Spinal cord (tissue), 10 donors: Measurements from ENCODE around the gene FOXM1. TPM values are rescaled to one million over a fixed set of nuclear protein-coding genes. Genes with fewer than 3 reads are reported as not detected.

Source experiments
- DNase-seq, 6 donors: peaks; one replicate each; pipeline versions ENCODE4 v3.0.0 to v3.0.0-alpha.2; 2013 to 2015; ENCODE audit warnings: low spot score in 6 of 6, low read depth in 4 of 6
- H3K27ac ChIP-seq: one replicate; pipeline ENCODE4 v1.5.1; 2013; ENCODE audit warnings: low read depth, low read length, control low read depth
- H3K27me3 ChIP-seq: one replicate; pipeline ENCODE4 v1.6.1; 2013; ENCODE audit warnings: low read length; ENCODE audit not compliant: control insufficient read depth, insufficient read depth
- H3K36me3 ChIP-seq: one replicate; pipeline ENCODE4 v1.6.1; 2013; ENCODE audit warnings: low read length; ENCODE audit not compliant: control insufficient read depth, insufficient read depth
- H3K4me1 ChIP-seq: one replicate; pipeline ENCODE4 v1.6.1; 2013; ENCODE audit warnings: low read length; ENCODE audit not compliant: control insufficient read depth, insufficient read depth
- H3K4me3 ChIP-seq: one replicate; pipeline ENCODE4 v1.5.1; 2013; ENCODE audit warnings: low read depth, low read length, control low read depth
- H3K9me3 ChIP-seq: one replicate; pipeline ENCODE4 v1.6.1; 2013; ENCODE audit warnings: low read length; ENCODE audit not compliant: control insufficient read depth, insufficient read depth
- WGBS: methylation state at CpG from one replicate; pipeline ENCODE4 v1.1.5; 2013; ENCODE audit warnings: missing lambda C conversion rate; ENCODE audit not compliant: insufficient coverage; 5-methylcytosine and 5-hydroxymethylcytosine counted together
- polyA plus RNA-seq, 2 donors: library from polyadenylated mRNA; unstranded; fragments of 120-200 nt; gene quantifications; one replicate each; pipeline ENCODE4 v1.2.1, GENCODE V29; 2013; ENCODE audit not compliant: insufficient read length in 2 of 2
- total RNA-seq, 2 donors: library from RNA; depleted of rRNA in 1 of 2; stranded (reverse); fragments of 120-200 nt in 1 of 2; fragments of >200 nt in 1 of 2; gene quantifications; one replicate each; pipeline versions ENCODE4 v1.2.3 to v1.2.4, GENCODE V29; 2013 to 2014
- donor health status: healthy.

The FOXM1 gene
- total and polyA plus RNA-seq, 4 donors, result 3.0 to 28.8 (median 19.2) TPM

- no peak overlapping the region for H3K27ac ChIP-seq
- DNase-seq, result no peak
- H3K4me3 ChIP-seq, result no peak overlapping the region
- WGBS, result 60% methylated on average over 3 of the region's 5 CpGs
- H3K27me3 ChIP-seq, result no peaks in the 10 kb centered on the region
- no peaks in the 10 kb centered on the region for H3K9me3 ChIP-seq
- H3K36me3 ChIP-seq, result peaks cover 19% of the 10 kb centered on the region
- H3K4me1 ChIP-seq, result peaks cover 27% of the 10 kb centered on the region
These were observed 43.6 kb downstream of the FOXM1 start for GRCh38 chr12:2833327-2833726.

DNA sequence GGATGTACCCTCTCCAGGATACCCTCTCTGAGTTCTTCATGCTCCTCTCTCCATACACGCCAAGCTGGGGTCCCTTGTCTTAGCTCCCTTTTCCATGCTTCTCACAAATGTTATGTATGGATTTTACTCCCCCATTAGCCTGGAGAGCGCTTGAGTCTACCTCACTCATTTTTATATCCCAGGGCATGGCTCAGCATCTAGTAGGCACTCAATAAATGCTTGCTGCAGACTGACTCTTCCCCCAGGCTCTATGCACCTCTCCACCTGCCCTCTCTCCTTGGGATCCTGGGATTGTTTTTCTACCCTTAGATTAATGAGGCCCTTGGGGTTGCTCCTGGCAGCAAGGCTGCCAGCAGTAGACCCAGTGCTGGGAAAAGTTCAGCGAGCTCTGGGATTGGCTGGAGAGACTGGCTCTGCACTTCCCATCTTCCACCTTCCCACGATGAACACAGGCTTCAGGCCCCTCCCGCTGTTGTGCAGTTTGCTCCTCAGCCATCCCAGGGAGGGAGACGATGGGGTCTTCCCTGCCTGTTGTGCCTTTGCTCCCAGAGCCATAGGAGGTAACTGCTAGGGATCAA is 44.3 kb downstream of the FOXM1 start:
- no peak overlapping the region for H3K4me3 ChIP-seq
- no peaks in the 10 kb centered on the region for H3K27me3 ChIP-seq
- peaks cover 25% of the 10 kb centered on the region for H3K36me3 ChIP-seq
- H3K4me1 ChIP-seq, result peaks cover 27% of the 10 kb centered on the region
- H3K27ac ChIP-seq, result no peak overlapping the region
- no peaks in the 10 kb centered on the region for H3K9me3 ChIP-seq
- WGBS, result 81% methylated on average over 5 of the region's 6 CpGs
- DNase-seq, result no peak

DNA sequence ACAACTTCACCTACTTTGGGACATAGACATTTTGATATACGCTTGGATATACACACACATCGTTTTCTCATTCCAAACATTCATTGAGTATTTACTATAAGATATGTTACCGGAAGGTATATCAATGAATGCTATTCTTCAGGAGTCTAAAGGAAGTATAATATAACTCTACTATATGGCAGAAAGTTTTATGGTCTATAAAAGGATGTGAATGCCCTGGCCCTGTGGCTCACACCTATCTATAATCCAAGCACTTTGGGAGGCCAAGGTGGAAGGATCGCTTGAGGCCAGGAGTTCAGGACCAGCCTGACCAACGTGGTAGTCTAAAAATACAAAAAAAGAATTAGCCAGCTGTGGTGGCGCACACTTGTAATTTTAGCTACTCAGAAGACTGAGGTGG is 47.7 kb downstream of the FOXM1 start:
- Histone ChIP-seq H3K4me1 (peaks cover 15% of the 10 kb centered on the region), H3K4me3 (no peak overlapping the region), H3K36me3 (peaks cover 55% of the 10 kb centered on the region), H3K27me3 (no peaks in the 10 kb centered on the region), H3K9me3 (no peaks in the 10 kb centered on the region), H3K27ac (no peak overlapping the region)
- no peak for DNase-seq
- WGBS, result 96% methylated on average over 3 of the region's 6 CpGs

GRCh38 chr12:2826721-2827515 is 50.1 kb downstream of the FOXM1 start:
- peaks cover 78% of the 10 kb centered on the region for H3K36me3 ChIP-seq
- H3K27ac ChIP-seq, result no peak overlapping the region
- H3K9me3 ChIP-seq, result no peaks in the 10 kb centered on the region
- no peaks in the 10 kb centered on the region for H3K27me3 ChIP-seq
- 88% methylated on average over 9 of the region's 14 CpGs for WGBS
- H3K4me3 ChIP-seq, result no peak overlapping the region
- no peaks in the 10 kb centered on the region for H3K4me1 ChIP-seq
- DNase-seq, result no peak

DNA sequence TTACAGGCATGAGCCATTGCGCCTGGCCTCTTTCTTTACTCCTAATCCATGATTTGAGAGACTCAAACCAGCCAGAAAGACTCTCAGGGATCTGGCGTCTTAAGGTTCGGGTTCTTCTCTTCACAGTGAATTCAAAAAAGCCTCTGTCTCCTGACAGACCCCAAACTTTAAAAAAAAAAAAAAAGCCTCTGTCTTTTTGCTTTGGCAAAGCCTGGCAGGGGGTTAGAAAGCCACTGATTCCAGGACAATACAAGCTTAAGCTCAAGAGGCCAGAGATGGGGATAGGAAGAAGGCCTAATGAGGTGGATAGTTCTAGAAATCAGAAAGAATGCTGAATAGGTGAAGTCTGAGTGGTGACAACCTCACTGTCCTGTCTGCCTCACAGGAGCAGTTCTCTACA is 50.9 kb downstream of the FOXM1 start:
- DNase-seq, result no peak
- Histone ChIP-seq H3K27ac (no peak overlapping the region), H3K27me3 (no peaks in the 10 kb centered on the region), H3K4me1 (no peaks in the 10 kb centered on the region), H3K36me3 (peaks cover 84% of the 10 kb centered on the region), H3K9me3 (no peaks in the 10 kb centered on the region), H3K4me3 (no peak overlapping the region)
- WGBS, result 86% methylated on average over 3 of the region's 3 CpGs

GRCh38 chr12:2825132-2825531 is 51.8 kb downstream of the FOXM1 start:
- WGBS, result 32% methylated on average over 3 of the region's 4 CpGs
- Histone ChIP-seq H3K4me3 (no peak overlapping the region), H3K9me3 (no peaks in the 10 kb centered on the region), H3K36me3 (peaks cover 87% of the 10 kb centered on the region), H3K4me1 (no peaks in the 10 kb centered on the region), H3K27me3 (no peaks in the 10 kb centered on the region), H3K27ac (no peak overlapping the region)
- DNase-seq, result no peak

GRCh38 chr12:2824541-2824940 is 52.4 kb downstream of the FOXM1 start:
- no peaks in the 10 kb centered on the region for H3K4me1 ChIP-seq
- H3K9me3 ChIP-seq, result no peaks in the 10 kb centered on the region
- WGBS, result 69% methylated on average over 4 of the region's 6 CpGs
- no peak for DNase-seq
- no peaks in the 10 kb centered on the region for H3K27me3 ChIP-seq
- no peak overlapping the region for H3K27ac ChIP-seq
- peaks cover 90% of the 10 kb centered on the region for H3K36me3 ChIP-seq
- H3K4me3 ChIP-seq, result no peak overlapping the region

DNA sequence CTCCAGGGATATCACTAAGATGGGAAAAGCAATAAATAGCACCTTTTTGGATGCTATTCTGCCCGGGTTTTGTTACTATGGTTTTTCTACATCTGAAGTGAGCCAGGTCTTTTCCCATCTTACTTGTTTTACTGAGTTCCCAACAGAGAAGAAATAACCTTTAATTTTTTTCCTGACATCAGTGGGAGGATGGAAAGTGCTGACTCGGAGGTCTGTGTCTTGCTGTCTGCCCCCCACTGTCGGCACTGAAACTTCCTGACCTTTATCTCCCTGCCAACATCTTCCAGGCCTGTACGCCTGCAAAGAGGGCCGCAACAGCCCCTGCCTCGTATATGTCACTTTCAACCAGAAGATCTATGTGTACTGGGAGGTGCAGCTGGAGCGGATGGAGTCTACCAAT is 53.5 kb downstream of the FOXM1 start:
- Histone ChIP-seq H3K4me3 (no peak overlapping the region), H3K4me1 (no peaks in the 10 kb centered on the region), H3K9me3 (no peaks in the 10 kb centered on the region), H3K36me3 (peaks cover 93% of the 10 kb centered on the region), H3K27ac (no peak overlapping the region), H3K27me3 (no peaks in the 10 kb centered on the region)
- DNase-seq, result no peak
- 93% methylated on average over 3 of the region's 7 CpGs for WGBS

- no peak overlapping the region for H3K4me3 ChIP-seq
- peaks cover 82% of the 10 kb centered on the region for H3K36me3 ChIP-seq
- no peaks in the 10 kb centered on the region for H3K9me3 ChIP-seq
- H3K27me3 ChIP-seq, result no peaks in the 10 kb centered on the region
- no peak overlapping the region for H3K27ac ChIP-seq
- H3K4me1 ChIP-seq, result no peaks in the 10 kb centered on the region
- no peak for DNase-seq
- 89% methylated on average over 6 of the region's 9 CpGs for WGBS
These were observed 56.5 kb downstream of the FOXM1 start for GRCh38 chr12:2820432-2820831.

DNA sequence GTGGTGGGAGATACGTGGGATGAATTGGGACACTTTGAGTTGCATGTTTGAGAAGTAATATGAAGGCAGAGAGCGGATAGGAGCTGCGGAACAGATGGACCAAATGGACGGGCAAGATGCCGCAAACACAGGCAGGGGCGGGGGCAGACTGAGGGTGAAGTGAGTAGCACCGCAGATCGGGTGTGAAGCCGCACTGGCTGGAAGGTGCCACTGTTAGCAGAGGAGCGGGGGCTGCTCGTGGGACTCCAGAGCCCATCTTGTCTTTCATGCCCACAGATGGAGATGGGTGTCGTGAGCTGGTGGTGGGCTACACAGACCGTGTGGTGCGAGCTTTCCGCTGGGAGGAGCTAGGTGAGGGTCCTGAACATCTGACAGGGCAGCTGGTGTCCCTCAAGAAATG is 57.2 kb downstream of the FOXM1 start:
- Histone ChIP-seq H3K4me3 (no peak overlapping the region), H3K9me3 (no peaks in the 10 kb centered on the region), H3K27ac (no peak overlapping the region), H3K4me1 (no peaks in the 10 kb centered on the region), H3K27me3 (no peaks in the 10 kb centered on the region), H3K36me3 (peaks cover 76% of the 10 kb centered on the region)
- DNase-seq, result no peak
- WGBS, result 97% methylated on average over 15 of the region's 15 CpGs
